ENCODE results near the gene PRKG1.
"Not testable (repeated sequence)": the region's sequence is repeated elsewhere in the genome, so short reads cannot be mapped to it uniquely, and the experiment has no call there.

Gene PRKG1

GRCh38 chr10:51980752-51981151, 906.5 kb downstream of the PRKG1 start:
- DNase-seq: no peak

GRCh38 chr10:51981731-51982130, 907.4 kb downstream of the PRKG1 start:
- no peak for DNase-seq

GRCh38 chr10:51983481-51983880, 909.2 kb downstream of the PRKG1 start:
- DNase-seq: no peak

DNA sequence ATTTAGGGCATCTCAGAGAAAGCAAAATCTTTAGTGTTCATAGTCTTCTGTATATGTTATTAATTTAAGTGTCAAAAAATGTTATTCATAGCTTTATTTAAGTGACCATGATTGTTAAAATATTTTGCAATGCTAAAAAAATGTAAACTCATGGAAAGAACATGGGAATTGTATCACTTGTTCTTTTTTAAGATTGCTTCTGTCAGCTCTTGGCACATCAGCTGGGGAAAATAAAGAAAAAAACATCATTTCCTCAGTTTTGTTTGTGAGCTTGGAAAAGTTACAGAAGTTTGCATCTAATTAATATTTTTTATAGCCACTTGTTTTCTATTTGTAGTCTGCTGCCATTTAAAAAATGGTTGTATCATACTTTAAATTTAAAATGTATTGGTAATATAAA, 911.0 kb downstream of the PRKG1 start:
- DNase-seq: no peak

- no peak for DNase-seq
These were observed 912.2 kb downstream of the PRKG1 start for GRCh38 chr10:51986516-51986915.

DNA sequence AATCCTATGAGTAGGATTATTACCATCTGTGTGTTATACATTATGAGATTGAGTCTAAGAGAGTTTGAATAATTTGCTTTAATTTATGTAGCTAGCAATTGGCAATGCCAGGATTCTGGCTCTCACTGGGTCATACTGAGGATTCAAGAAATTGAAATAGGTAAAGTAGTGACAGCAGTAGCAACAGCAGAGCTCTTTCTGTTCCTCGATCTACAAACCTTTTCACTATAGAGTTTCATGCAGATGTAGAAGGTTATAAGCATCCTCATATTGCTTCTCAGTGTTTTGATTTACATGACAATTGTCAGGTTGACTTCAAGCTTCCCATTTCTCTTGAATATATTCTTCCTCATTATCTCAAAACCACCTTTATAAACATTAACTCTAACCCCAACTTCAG, 919.2 kb downstream of the PRKG1 start:
- DNase-seq: no peak

DNA sequence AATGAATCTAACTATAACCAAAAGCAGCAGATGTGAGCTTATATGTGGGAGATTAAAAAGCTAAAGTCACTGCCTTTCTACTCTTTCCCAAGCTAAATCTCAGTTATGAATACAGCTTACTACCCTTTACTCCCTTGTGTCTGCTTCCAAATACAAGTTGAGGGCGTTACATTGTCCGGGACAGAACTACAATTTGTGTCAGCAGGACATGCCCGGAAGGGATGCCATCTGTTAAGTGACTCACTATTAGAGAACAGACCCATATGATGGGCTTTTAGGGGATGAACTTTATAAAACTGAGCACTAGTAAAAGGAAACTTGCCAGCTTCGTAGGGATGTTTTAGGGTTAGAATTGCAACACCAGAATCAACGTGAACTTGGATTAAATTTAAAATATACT, 924.8 kb downstream of the PRKG1 start:
- DNase-seq: no peak

DNA sequence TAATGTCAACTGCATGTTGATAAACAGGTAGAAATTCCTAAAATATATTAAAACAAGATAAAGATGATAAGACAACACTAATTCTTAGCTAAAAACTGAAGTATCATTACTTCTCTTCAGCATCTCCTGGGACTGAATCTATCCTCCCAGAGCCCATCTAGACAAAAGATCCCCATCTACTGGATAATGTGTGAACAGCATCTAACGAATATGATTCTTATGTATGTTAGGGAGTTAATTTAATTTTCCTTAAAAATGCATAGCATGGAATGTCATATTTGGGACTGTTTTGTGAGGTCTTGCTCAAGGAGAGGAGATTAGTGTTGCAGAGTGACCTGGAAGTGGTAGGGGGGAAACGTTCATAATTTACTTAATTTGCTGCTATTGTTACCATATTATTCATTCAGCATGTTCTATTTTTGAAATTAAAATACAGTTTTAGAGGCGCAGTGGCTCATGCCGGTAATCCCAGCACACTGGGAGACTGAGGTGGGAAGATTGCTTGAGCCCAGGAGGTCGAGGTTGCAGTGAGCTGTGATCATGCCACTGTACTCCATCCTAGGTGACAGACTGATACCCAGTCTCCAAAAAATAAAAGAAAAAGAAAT, 930.2 kb downstream of the PRKG1 start:
- peak; percentile 23 for DNase-seq

- no peak for DNase-seq
These were observed 932.8 kb downstream of the PRKG1 start for GRCh38 chr10:52007091-52007490.

DNA sequence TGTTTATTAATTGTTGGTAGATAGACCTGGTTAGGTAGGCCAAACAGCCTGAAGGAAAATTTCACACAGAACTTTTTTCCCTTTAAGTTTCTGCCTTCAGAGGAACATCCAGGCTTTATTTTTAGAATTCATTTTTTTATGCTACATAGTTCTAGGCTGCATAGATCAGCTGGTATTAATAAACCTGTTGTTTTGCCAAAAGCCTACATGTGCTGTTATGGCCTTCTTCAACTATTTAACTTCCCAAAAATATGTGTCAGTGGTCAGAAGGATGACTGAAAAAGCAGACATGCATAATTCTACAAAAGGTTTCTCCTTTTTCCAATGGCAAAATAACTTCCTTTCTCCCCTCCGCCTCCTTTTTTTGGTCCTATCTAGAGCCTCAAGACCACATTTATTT, 936.8 kb downstream of the PRKG1 start:
- DNase-seq: no peak

DNA sequence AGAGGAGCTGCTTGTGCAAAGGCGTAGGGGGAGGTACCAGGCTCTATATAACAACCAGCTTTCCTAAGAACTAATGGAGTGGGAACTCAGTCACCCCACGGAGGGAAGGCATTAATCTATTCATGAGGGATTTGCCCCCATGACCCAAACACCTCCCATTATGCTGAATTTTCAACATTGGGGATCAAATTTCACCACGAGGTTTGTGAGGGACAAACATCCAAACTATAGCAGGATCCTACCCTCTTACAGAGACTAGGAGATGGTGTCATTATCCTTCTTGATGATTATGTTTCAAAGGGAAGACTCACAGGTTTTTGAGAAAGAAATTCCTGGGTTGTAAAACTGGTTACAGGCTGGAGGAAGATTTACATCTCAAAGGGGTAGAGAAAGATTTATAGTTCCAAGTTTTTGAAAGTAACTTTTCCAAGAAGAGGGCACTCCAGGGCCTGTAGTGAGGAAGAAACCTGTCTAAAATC, 944.8 kb downstream of the PRKG1 start:
- no peak for DNase-seq

- DNase-seq: no peak
These were observed 945.4 kb downstream of the PRKG1 start for GRCh38 chr10:52019656-52020055.

DNA sequence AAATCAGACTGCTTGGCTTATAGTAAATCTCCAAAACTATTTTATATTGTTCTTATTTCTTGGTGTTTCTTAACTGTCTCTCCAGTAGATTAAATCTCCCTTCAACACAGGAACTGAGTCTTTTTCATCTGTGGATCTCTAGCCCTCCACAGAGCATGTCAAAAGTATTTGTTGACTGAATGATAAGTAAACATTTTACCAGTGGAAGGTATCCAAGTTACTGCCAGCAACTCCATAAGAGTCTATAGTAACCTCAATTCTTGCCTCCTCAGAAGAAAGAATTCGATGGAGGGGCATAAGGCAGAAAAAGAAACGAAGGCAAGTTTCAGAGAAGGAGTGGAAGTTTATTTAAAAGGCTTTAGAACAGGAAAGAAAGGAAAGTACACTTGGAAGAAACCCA, 945.9 kb downstream of the PRKG1 start:
- DNase-seq: no peak

- no peak for DNase-seq
These were observed 946.4 kb downstream of the PRKG1 start for GRCh38 chr10:52020702-52021101.

GRCh38 chr10:52027055-52027705, 952.9 kb downstream of the PRKG1 start:
- DNase-seq: no peak

GRCh38 chr10:52028523-52028858, 954.2 kb downstream of the PRKG1 start:
- DNase-seq: no peak

DNA sequence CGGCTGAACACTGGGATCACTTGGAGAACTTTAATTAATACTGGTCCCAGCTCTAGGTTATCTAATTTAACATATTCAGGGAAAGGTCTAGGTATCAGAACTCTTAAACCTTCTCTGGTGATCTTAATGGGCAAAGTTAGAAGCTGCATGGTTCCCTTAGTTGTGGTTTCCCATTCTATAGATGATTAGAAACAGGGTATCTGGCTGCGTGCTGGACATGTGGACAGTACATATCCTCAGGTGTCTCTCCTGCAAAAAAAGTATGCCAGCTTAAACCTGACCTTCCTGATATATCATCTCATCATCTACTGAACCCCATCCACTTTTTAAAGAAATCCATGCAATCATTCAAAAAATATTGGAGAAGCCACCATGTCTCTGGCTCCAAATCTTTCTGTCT, 955.3 kb downstream of the PRKG1 start:
- no peak for DNase-seq

GRCh38 chr10:52030051-52030790, 955.9 kb downstream of the PRKG1 start:
- no peak for DNase-seq

DNA sequence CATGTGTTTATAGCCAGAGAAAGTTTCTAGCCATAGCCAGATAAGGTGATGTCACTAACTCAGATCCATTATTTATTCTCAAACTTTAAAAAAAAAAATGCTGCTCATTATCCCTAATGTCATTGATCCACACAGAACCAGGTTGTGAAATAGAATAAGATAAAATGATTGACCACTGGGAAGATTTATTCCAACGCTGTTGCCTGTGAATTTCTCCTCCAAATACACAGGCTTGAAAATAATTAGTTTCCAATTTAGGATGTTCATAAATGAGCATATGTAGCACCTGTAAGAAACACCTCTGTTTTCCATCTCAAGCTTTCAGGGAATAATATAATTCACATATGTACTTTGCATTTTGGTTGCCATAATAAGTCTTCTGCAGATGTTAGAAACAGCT, 956.7 kb downstream of the PRKG1 start:
- DNase-seq: no peak

GRCh38 chr10:52031771-52032170, 957.5 kb downstream of the PRKG1 start:
- no peak for DNase-seq

GRCh38 chr10:52032681-52033629, 958.7 kb downstream of the PRKG1 start:
- DNase-seq: no peak

DNA sequence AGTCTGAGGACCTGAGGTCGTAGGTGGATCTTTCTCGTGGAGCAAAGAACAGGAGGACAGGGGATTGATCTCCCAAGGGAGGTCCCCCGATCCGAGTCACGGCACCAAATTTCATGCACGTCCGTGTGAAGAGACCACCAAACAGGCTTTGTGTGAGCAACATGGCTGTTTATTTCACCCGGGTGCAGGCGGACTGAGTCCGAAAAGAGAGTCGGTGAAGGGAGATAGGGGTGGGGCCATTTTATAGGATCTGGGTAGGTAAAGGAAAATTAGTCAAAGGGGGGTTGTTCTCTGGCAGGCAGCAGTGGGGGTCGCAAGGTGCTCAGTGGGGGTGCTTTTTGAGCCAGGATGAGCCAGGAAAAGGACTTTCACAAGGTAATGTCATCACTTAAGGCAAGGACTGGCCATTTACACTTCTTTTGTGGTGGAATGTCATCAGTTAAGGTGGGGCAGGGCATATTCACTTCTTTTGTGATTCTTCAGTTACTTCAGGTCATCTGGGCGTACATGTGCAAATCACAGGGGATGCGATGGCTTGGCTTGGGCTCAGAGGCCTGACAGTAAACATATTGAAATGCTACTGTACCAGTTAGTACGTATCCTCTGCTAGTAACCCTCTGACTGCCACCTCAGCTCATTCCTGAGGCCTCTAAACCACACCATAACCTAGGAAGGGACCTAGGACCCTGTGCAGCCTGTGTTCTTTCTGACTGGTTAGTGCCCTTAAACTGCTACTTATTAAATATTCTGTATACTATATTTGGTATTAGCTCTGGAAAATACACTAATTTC, 964.9 kb downstream of the PRKG1 start:
- not testable (repeated sequence) for DNase-seq
